SIG-M5 treated with dmso at 0.1 percent for 504 hours (cell line): Measurements from ENCODE around the gene OBP2B.
"Not testable (repeated sequence)": the region's sequence is repeated elsewhere in the genome, so short reads cannot be mapped to it uniquely, and the experiment has no call there.

ENCODE experiments used
- DNase-seq: peaks from one replicate; lab custom pipeline; 2025; ENCODE audit not compliant: unreplicated experiment; lab: John Stamatoyannopoulos, UW

The OBP2B gene

GRCh38 chr9:133169687-133170086, 39.4 kb downstream of the OBP2B start:
- DNase-seq, result not testable (repeated sequence)

- no peak for DNase-seq
Observed at GRCh38 chr9:133169102-133169501, 39.9 kb downstream of the OBP2B start.

- no peak for DNase-seq
Observed at GRCh38 chr9:133168432-133168831, 40.6 kb downstream of the OBP2B start.

GRCh38 chr9:133167769-133168168, 41.3 kb downstream of the OBP2B start:
- no peak for DNase-seq

- no peak for DNase-seq
Observed at GRCh38 chr9:133167096-133167730, 41.8 kb downstream of the OBP2B start.

- DNase-seq, result no peak
Observed at GRCh38 chr9:133166392-133166791, 42.7 kb downstream of the OBP2B start.

- DNase-seq, result no peak
Observed at GRCh38 chr9:133165452-133165730, 43.7 kb downstream of the OBP2B start.

- DNase-seq, result no peak
Observed at GRCh38 chr9:133164191-133164590, 44.9 kb downstream of the OBP2B start.

GRCh38 chr9:133163504-133164172, 45.4 kb downstream of the OBP2B start, which contains the start of gene GBGT1:
GBGT1 (minus strand) TSS chr9:133163914; CDS start chr9:133162412, 1,502 bp downstream.
- peak; percentile 72 for DNase-seq

GRCh38 chr9:133162861-133163503, 46.1 kb downstream of the OBP2B start:
- no peak for DNase-seq

GRCh38 chr9:133161547-133161950, 47.5 kb downstream of the OBP2B start:
- DNase-seq, result no peak

- DNase-seq, result peak; percentile 76
Observed at GRCh38 chr9:133160742-133161546, 48.1 kb downstream of the OBP2B start.

GRCh38 chr9:133158695-133159094, 50.4 kb downstream of the OBP2B start:
- DNase-seq, result no peak
